HG03469 (cell line): ENCODE measurements around the gene EDARADD.
"Not testable (repeated sequence)": the region's sequence is repeated elsewhere in the genome, so short reads cannot be mapped to it uniquely, and the experiment has no call there.

Source experiments
- ATAC-seq: cut with Tn5 transposase; IDR thresholded peaks from one replicate; pipeline ENCODE4 v1.9.1; 2021; ENCODE audit warnings: mild to moderate bottlenecking, moderate library complexity, moderate number of reproducible peaks; ENCODE audit not compliant: unreplicated experiment

EDARADD gene

GRCh38 chr1:236484310-236484971 is 90.4 kb downstream of the EDARADD start:
- no peak for ATAC-seq

DNA sequence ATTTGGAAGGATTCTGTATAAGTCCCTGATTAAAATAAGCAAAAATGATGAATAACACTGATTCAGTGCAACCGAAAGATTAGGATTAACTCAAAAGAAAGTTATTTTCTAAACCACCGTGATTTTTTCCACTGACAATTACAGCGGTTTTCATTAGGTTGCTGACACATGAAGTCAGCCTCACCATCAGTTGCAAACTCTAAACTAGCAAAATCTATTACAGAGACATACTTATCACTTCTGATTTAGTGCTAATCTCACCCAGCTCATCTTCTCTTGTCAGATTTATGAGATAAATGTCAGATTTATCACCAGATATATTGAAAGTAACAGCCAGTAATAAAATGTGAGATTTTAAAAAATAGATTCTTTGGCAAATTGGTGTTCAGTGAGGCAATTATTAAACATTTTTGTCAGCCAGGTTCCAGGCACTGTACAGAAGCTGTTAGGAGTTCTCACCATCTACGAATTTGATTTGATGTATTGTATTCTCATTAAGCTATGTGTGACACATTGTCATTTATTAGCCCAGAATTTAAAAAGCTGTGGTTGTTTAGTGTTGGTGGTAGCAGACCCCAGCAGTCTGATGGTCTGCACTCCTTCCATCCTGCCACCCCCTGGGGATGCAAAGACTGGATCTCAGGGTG is 92.4 kb downstream of the EDARADD start:
- no peak for ATAC-seq

GRCh38 chr1:236489161-236489560 is 95.1 kb downstream of the EDARADD start:
- ATAC-seq: not testable (repeated sequence)

DNA sequence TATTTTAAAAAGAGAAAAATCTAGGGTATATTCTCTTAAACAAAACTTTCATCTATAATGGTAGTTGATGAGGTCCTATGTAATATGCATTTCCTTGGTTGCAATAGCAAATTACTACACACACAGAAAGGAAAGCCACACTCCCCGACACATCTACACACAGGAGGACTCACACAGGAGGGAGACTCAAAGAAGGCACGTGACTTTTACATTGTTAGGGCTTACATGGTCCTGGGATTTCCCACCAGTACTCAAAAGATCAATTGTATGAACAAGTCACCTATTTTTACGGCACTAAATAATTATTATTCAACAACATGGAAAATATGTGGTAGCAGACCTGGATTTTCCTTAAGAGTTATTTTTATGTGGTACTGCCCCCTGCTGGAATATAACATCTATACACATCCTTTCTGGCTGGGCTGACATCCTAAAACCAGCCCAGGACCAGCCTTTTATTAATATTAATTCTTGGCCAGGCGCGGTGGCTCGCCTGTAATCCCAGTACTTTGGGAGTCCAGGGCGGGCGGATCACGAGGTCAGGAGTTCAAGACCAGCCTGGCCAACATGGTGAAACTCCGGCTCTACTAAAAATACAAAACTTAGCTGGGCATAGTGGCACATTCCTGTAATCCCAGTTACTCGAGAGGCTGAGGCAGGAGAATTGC is 95.8 kb downstream of the EDARADD start:
- no peak for ATAC-seq

- ATAC-seq: no peak
Observed at GRCh38 chr1:236491469-236492136, 97.5 kb downstream of the EDARADD start.

GRCh38 chr1:236492378-236492777 is 98.3 kb downstream of the EDARADD start:
- ATAC-seq: no peak

DNA sequence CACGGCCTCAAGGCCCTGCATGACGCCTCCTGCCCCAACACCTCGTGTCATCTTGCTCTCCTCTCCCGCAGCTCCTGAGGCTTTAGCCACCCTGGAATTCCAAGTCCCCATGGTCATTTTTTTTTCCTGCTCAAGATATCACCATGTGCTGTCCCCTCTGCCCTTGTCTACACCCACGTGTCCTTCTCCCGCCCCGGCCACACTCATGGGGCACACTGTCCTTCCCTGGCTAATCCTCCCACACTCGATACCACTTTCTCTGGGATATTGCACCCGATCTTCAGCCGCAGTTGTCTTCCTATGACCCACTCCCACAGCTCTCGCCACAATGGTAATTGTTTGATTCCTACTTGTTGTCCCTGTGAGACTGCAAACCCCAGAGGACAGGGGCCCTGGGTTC is 100.0 kb downstream of the EDARADD start:
- no peak for ATAC-seq

DNA sequence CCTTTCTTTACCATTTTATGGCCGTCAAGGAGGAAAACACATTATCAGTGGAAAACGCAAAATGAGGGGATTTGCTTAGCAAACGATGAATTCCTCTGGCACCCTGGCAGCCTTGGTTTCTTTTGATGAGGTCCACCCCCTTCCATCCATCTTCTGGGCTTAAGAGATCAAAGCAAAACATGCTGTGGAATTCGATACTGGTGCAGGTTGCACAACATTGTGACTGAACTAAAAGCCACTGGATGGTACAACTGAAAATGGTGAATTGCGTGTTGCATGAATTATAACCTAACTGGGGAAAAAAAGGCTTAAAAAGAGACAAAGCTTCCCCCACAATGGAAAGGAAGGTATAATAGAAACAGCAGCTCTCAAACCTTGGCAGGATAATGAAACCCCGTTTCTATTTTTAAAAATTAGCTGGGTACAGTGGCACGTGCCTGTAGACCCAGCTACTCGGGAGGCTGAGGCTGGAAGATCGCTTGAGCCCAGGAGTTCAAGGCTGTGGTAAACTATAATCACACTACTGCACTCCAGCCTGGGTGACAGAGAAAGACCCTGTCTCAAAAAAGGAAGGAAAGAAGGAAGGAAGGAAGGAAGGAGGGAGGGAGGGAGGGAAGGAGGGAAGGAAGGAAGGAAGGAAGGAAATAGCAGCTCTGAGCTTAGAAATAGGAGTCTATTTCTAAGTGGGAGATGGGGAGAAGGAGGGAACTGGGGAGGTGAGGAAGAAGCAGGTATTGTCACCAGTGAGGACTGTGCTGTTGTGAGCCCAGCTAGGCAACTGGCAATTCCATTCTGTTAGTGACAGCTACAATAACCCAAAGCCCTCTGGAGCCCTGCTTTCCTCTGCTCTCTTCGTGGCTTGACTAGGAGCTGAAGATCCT is 100.7 kb downstream of the EDARADD start:
- no peak for ATAC-seq

GRCh38 chr1:236495467-236496112 is 101.5 kb downstream of the EDARADD start:
- ATAC-seq: no peak

DNA sequence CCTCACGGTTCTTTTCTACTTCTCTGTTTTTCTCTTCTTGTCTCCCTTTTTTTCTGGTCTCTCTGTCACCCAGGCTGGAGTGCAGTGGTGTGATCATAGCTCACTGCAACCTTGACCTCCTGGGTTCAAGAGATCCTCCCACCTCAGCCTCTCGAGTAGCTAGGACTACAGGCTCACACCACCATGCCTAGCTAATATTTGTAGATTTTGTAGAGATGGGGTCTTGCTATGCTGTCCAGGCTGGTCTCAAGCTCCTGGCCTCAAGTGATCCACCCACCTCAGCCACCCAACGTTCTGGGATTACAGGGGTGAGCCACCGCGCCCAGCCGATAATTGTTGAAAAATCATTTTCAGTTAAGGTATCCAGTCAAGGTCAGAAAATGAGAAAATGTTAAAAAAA is 103.8 kb downstream of the EDARADD start:
- ATAC-seq: no peak

DNA sequence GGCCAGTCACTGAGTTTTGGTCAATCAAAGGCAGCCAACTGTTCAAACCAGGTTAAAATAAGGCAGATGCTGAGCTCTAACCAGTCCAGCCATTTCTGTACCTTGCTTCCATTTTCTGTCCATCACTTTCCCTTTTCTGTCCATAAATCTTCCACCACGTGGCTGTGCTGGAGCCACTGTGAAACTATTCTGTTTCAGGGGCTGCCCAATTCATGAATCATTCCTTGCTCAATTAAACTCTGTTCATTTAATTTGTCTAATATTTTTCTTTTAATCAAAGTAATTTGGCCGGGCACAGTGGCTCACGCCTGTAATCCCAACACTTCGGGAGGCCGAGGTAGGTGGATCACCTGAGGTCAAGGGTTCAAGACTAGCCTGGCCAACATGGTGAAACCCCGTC is 107.0 kb downstream of the EDARADD start:
- ATAC-seq: no peak

DNA sequence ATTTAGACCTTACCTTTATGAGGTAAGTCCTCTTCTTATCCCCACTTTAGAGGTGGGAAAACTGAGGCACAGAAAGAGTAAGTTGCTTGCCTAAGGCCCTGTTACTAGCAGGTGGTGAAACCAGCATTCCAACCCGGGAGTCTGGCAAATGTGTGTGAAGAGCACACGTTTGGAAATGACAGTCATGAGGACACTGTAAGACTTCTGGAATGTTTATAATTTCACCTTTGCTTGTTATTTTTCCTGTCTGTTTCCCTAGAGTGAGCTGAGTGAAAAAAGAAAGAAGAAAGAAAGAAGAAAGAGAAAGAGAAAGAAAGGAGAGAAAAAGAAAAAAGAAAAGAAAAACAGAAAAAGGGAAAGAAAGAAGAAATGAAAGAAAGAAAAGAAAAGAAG is 108.5 kb downstream of the EDARADD start:
- ATAC-seq: no peak

DNA sequence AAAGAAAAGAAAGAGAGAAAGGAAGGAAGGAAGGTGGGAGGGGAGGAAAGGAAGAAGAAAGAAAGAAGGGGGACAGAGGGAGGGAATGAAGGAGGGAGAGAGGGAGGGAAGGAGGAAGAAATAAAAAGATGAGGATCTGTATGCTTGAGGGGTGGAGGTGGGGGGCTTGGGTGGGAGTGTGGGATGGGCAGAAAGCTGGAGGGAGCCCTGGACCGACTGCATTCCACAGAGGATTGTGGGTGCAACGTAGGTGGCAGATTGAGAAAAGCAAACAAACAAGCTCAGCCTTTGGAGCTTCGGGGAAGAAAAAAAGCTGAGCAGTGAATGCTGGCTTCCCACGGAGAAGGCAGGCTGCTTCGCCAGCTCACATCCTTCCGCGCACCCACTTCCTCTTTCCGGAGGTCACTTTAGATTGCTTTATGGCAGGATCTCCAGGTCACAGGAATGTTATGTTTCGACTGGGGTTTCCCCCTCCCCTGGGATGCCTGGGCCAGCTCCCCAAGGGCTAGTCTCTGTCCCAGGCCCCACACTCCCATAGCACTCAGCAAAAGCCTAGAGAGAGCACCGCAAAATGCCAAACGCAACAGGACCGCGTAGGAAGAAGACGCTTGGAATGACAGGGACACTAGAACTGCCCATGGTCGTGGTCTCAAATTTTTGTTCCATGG is 109.0 kb downstream of the EDARADD start:
- no peak for ATAC-seq

DNA sequence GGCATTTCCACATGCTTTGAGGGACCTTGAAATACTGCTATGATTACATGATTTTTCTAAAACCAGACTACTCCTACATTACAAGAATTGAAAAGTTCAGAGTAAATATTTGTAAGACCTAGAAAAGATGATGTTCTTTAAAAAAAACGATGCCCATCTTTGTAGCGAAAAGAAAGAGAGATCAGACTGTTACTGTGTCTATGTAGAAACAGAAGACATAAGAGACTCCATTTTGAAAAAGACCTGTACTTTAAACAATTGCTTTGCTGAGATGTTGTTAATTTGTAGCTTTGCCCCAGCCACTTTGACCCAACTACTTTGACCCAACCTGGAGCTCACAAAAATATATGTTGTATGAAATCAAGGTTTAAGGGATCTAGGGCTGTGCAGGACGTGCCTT is 110.3 kb downstream of the EDARADD start:
- ATAC-seq: not testable (repeated sequence)

DNA sequence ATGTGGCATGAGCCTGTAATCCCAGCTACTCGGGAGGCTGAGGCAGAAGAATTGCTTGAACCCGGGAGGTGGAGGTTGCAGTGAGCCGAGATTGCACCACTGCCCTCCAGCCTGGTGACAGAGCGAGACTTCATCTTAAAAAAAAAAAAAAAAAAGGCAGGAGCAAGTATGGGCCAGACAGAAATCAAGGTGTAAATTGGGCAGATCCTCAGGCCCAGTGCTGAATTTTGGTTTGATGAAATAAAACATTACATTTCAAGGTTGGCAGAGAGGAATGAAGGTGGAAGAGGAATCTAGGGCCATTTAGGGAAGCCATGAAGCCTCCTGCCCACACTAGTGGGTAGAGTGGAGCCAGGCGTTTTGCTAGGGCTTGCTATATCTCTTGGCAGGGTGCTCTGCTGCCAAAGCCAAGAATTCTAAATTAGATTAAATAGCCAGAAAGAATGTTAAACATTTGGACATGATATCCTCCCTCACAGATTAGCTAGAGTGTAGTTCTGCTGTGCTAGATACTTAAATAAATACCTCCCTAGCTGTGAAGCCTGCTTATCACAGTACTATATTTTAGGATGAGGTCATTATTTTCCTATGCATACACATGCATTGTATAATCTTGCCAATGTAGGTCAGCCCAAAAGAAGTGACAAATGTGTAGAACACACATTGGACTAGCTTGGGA is 113.1 kb downstream of the EDARADD start:
- ATAC-seq: no peak

DNA sequence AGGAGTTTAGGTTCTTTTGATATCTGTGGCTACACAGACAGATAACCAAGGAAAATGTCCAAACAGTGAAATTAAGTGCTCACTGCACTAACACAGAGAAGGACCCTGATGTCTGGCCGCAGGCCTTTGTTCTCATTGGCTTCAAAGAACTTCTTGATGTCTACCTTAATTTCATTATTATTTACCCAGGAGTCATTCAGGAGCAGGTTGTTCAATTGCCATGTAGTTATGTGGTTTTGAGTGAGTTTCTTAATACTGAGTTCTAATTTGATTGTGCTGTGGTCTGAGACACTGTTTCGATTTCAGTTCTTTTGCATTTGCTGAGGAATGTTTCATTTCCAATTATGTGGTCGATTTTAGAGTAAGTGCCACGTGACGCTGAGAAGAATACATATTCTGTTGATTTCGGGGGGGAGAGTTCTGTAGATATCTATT is 114.5 kb downstream of the EDARADD start:
- ATAC-seq: no peak

DNA sequence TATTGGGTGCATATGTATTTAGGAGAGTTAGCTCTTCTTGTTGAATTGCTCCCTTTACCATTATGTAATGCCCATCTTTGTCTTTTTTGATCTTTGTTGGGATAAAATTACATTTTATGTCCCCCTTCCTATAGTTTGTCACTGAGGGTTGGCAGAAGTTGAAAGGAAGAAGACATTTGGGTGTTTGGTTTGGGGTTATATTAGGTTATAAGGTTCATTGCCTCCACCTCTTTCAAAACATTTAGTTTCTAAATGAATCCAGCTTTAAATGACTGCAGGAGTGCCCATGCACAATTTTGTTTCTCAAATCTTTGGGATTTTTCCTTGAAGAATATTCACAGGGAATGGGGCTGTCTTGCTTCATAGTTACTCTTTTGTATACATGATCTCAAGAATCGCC is 115.1 kb downstream of the EDARADD start:
- no peak for ATAC-seq

- ATAC-seq: no peak
Observed at GRCh38 chr1:236509647-236510401, 115.7 kb downstream of the EDARADD start.
